ENCODE measurements around the gene ADCY1. TPM values are rescaled to one million over a fixed set of nuclear protein-coding genes. Genes with fewer than 3 reads are reported as not detected.

ADCY1 gene
- total RNA-seq, 2 experiments from 2014 or later: 0.99 to 1.5 TPM

- peaks cover 6% of the 10 kb centered on the region for H3K9me3 Mint-ChIP-seq
- no peaks in the 10 kb centered on the region for H3K36me3 Mint-ChIP-seq (ENCODE audit: low read depth)
- CTCF ChIA-PET: no interaction called here
- peaks cover 11% of the 10 kb centered on the region for H3K27me3 Mint-ChIP-seq
- no peaks in the 10 kb centered on the region for H3K4me1 Mint-ChIP-seq
- no peak overlapping the region for H3K4me3 Mint-ChIP-seq
- POLR2A ChIA-PET: no interaction called here
- no peak for DNase-seq
- no peak overlapping the region for H3K27ac Mint-ChIP-seq
Observed at GRCh38 chr7:45606050-45606449, 31.9 kb downstream of the ADCY1 start.

GRCh38 chr7:45606931-45607330, 32.8 kb downstream of the ADCY1 start:
- Mint-ChIP-seq H3K27me3 (peaks cover 11% of the 10 kb centered on the region), H3K4me1 (no peaks in the 10 kb centered on the region), H3K9me3 (peaks cover 8% of the 10 kb centered on the region), H3K27ac (no peak overlapping the region), H3K36me3 (ENCODE audit: low read depth) (no peaks in the 10 kb centered on the region), H3K4me3 (no peak overlapping the region)
- CTCF ChIA-PET: interaction anchor here (0.6 kb wide), 1 partner anchor 1634 kb away, joined by 4 read pairs; no protein-coding TSS in a partner anchor
- POLR2A ChIA-PET: no interaction called here
- DNase-seq: no peak

GRCh38 chr7:45609180-45609579, 35.0 kb downstream of the ADCY1 start:
- Mint-ChIP-seq H3K4me3 (no peak overlapping the region), H3K27me3 (peaks cover 10% of the 10 kb centered on the region), H3K36me3 (ENCODE audit: low read depth) (no peaks in the 10 kb centered on the region), H3K27ac (no peak overlapping the region), H3K4me1 (no peaks in the 10 kb centered on the region), H3K9me3 (peaks cover 11% of the 10 kb centered on the region)
- ChIA-PET CTCF (no interaction called here), POLR2A (no interaction called here)
- DNase-seq: no peak

- Mint-ChIP-seq H3K27ac (no peak overlapping the region), H3K9me3 (peaks cover 14% of the 10 kb centered on the region), H3K4me3 (no peak overlapping the region), H3K36me3 (ENCODE audit: low read depth) (no peaks in the 10 kb centered on the region), H3K27me3 (peaks cover 11% of the 10 kb centered on the region), H3K4me1 (no peaks in the 10 kb centered on the region)
- POLR2A ChIA-PET: no interaction called here
- CTCF ChIA-PET: no interaction called here
- no peak for DNase-seq
Observed at GRCh38 chr7:45610019-45610418, 35.9 kb downstream of the ADCY1 start.

GRCh38 chr7:45610660-45611299, 36.6 kb downstream of the ADCY1 start:
- Mint-ChIP-seq H3K9me3 (peaks cover 15% of the 10 kb centered on the region), H3K36me3 (ENCODE audit: low read depth) (no peaks in the 10 kb centered on the region), H3K4me1 (no peaks in the 10 kb centered on the region), H3K4me3 (no peak overlapping the region), H3K27me3 (peaks cover 9% of the 10 kb centered on the region), H3K27ac (no peak overlapping the region)
- CTCF ChIA-PET: no interaction called here
- POLR2A ChIA-PET: no interaction called here
- DNase-seq: no peak

GRCh38 chr7:45617166-45617565, 43.0 kb downstream of the ADCY1 start:
- ChIA-PET POLR2A (no interaction called here), CTCF (no interaction called here)
- H3K36me3 Mint-ChIP-seq (ENCODE audit: low read depth): no peaks in the 10 kb centered on the region
- peaks cover 21% of the 10 kb centered on the region for H3K9me3 Mint-ChIP-seq
- H3K4me1 Mint-ChIP-seq: no peaks in the 10 kb centered on the region
- H3K27me3 Mint-ChIP-seq: peaks cover 5% of the 10 kb centered on the region
- no peak for DNase-seq
- H3K27ac Mint-ChIP-seq: no peak overlapping the region
- no peak overlapping the region for H3K4me3 Mint-ChIP-seq

- no peak overlapping the region for H3K27ac Mint-ChIP-seq
- no peaks in the 10 kb centered on the region for H3K27me3 Mint-ChIP-seq
- no peak overlapping the region for H3K4me3 Mint-ChIP-seq
- no peak for DNase-seq
- H3K36me3 Mint-ChIP-seq (ENCODE audit: low read depth): no peaks in the 10 kb centered on the region
- ChIA-PET CTCF (no interaction called here), POLR2A (no interaction called here)
- no peaks in the 10 kb centered on the region for H3K4me1 Mint-ChIP-seq
- peaks cover 6% of the 10 kb centered on the region for H3K9me3 Mint-ChIP-seq
Observed at GRCh38 chr7:45622058-45622457, 47.9 kb downstream of the ADCY1 start.

- ChIA-PET CTCF (no interaction called here), POLR2A (no interaction called here)
- no peak overlapping the region for H3K4me3 Mint-ChIP-seq
- H3K27me3 Mint-ChIP-seq: no peaks in the 10 kb centered on the region
- DNase-seq: no peak
- H3K9me3 Mint-ChIP-seq: peaks cover 6% of the 10 kb centered on the region
- H3K27ac Mint-ChIP-seq: no peak overlapping the region
- no peaks in the 10 kb centered on the region for H3K36me3 Mint-ChIP-seq (ENCODE audit: low read depth)
- H3K4me1 Mint-ChIP-seq: no peaks in the 10 kb centered on the region
Observed at GRCh38 chr7:45623157-45623556, 49.0 kb downstream of the ADCY1 start.

GRCh38 chr7:45623740-45624391, 49.7 kb downstream of the ADCY1 start:
- H3K4me1 Mint-ChIP-seq: no peaks in the 10 kb centered on the region
- H3K27ac Mint-ChIP-seq: no peak overlapping the region
- CTCF ChIA-PET: no interaction called here
- H3K4me3 Mint-ChIP-seq: no peak overlapping the region
- POLR2A ChIA-PET: no interaction called here
- H3K36me3 Mint-ChIP-seq (ENCODE audit: low read depth): no peaks in the 10 kb centered on the region
- DNase-seq: no peak
- peaks cover 6% of the 10 kb centered on the region for H3K9me3 Mint-ChIP-seq
- no peaks in the 10 kb centered on the region for H3K27me3 Mint-ChIP-seq

- no peak overlapping the region for H3K4me3 Mint-ChIP-seq
- no peaks in the 10 kb centered on the region for H3K4me1 Mint-ChIP-seq
- DNase-seq: no peak
- H3K36me3 Mint-ChIP-seq (ENCODE audit: low read depth): no peaks in the 10 kb centered on the region
- POLR2A ChIA-PET: no interaction called here
- H3K27ac Mint-ChIP-seq: no peak overlapping the region
- CTCF ChIA-PET: no interaction called here
- H3K9me3 Mint-ChIP-seq: peaks cover 6% of the 10 kb centered on the region
- no peaks in the 10 kb centered on the region for H3K27me3 Mint-ChIP-seq
Observed at GRCh38 chr7:45624392-45624760, 50.2 kb downstream of the ADCY1 start.

GRCh38 chr7:45625067-45625466, 50.9 kb downstream of the ADCY1 start:
- no peaks in the 10 kb centered on the region for H3K27me3 Mint-ChIP-seq
- H3K36me3 Mint-ChIP-seq (ENCODE audit: low read depth): no peaks in the 10 kb centered on the region
- H3K4me3 Mint-ChIP-seq: no peak overlapping the region
- no peaks in the 10 kb centered on the region for H3K4me1 Mint-ChIP-seq
- no peak overlapping the region for H3K27ac Mint-ChIP-seq
- CTCF ChIA-PET: no interaction called here
- H3K9me3 Mint-ChIP-seq: peaks cover 5% of the 10 kb centered on the region
- POLR2A ChIA-PET: no interaction called here
- no peak for DNase-seq

GRCh38 chr7:45625714-45626440, 51.7 kb downstream of the ADCY1 start:
- H3K27ac Mint-ChIP-seq: no peak overlapping the region
- ChIA-PET POLR2A (no interaction called here), CTCF (no interaction called here)
- H3K9me3 Mint-ChIP-seq: no peaks in the 10 kb centered on the region
- DNase-seq: no peak
- no peaks in the 10 kb centered on the region for H3K36me3 Mint-ChIP-seq (ENCODE audit: low read depth)
- no peak overlapping the region for H3K4me3 Mint-ChIP-seq
- no peaks in the 10 kb centered on the region for H3K4me1 Mint-ChIP-seq
- no peaks in the 10 kb centered on the region for H3K27me3 Mint-ChIP-seq

GRCh38 chr7:45626441-45627430, 52.6 kb downstream of the ADCY1 start:
- H3K27me3 Mint-ChIP-seq: no peaks in the 10 kb centered on the region
- ChIA-PET CTCF (no interaction called here), POLR2A (no interaction called here)
- H3K4me1 Mint-ChIP-seq: no peaks in the 10 kb centered on the region
- no peak for DNase-seq
- H3K27ac Mint-ChIP-seq: no peak overlapping the region
- no peaks in the 10 kb centered on the region for H3K36me3 Mint-ChIP-seq (ENCODE audit: low read depth)
- no peaks in the 10 kb centered on the region for H3K9me3 Mint-ChIP-seq
- no peak overlapping the region for H3K4me3 Mint-ChIP-seq
